ENCODE data around the gene PGA4.
"Not testable (repeated sequence)": the region's sequence is repeated elsewhere in the genome, so short reads cannot be mapped to it uniquely, and the experiment has no call there.

DNA sequence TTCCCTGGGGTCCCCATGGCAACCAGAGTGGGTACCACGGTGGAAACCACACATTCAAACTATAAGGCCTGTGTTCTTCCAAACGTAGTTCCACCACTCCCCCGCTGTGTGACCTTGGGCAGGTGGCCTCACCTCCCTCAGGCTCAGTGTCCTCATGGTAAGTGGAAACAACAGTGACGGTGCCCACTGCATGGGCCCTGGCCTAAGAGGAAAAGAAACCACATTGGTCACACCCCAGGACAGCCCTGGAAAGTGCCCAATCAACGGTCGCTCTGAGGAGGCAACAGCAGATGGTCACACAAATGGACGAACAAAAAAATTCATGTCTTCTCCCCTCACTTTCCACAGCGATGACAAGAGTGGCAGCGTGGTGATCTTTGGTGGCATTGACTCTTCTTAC, 25.9 kb downstream of the PGA4 start:
- not testable (repeated sequence) for TF ChIP-seq RAD21 (conservative IDR thresholded peaks at IDR 0.05 in 1 of 2, IDR thresholded peaks at IDR 0.05 in 1 of 2); POLR2A (IDR thresholded peaks at IDR 0.05; ENCODE audit: low read length); ESRRA (IDR thresholded peaks at IDR 0.05; ENCODE audit: borderline replicate concordance, low read length)

Data from A549 (cell line).